GM12891 (cell line): ENCODE measurements around the gene THAP3.
"Not testable (repeated sequence)": the region's sequence is repeated elsewhere in the genome, so short reads cannot be mapped to it uniquely, and the experiment has no call there.

Experiments used
- POLR2A ChIP-seq: IDR thresholded peaks from 2 replicates; pipeline ENCODE4 v1.6.1; 2011; ENCODE audit warnings: low read depth, low read length, control low read depth
- POLR2AphosphoS5 ChIP-seq: IDR thresholded peaks from 2 replicates; pipeline ENCODE4 v1.6.1; 2011; ENCODE audit warnings: low read depth, low read length, control low read depth
- SPI1 ChIP-seq: IDR thresholded peaks from 2 replicates; pipeline ENCODE4 v1.6.1; 2011; ENCODE audit warnings: low read depth, low read length, control low read depth
- TAF1 ChIP-seq: IDR thresholded peaks from 2 replicates; pipeline ENCODE4 v1.6.1; 2011; ENCODE audit warnings: low read depth, low read length, control low read depth

DNA sequence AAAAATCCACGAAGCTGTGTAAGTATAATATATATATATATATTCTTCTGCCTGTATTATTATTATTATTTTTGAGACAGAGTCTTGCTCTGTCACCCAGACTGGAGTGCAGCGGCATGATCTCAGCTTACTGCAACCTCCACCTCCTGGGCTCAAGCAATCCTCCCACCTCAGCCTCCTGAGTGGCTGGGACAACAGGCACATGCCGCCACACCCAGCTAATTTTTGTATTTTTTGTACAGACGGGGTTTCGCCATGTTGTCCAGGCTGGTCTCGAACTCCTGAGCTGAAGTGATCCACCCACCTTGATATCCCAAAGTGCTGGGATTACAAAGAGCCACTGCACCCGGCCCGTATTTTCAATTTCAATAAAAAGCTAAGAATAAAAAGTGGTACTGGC is 24.7 kb upstream of the THAP3 start:
- TF ChIP-seq TAF1, POLR2A, POLR2AphosphoS5, SPI1: not testable (repeated sequence)
